ENCODE data around the gene AAK1. TPM values are rescaled to one million over a fixed set of nuclear protein-coding genes. Genes with fewer than 3 reads are reported as not detected.
A peak's percentile ranks its signal among the peaks of the same experiment; 100 is the strongest.

Gene AAK1
- total RNA-seq, 1 donor from 2014 or later: 23.8 TPM

DNA sequence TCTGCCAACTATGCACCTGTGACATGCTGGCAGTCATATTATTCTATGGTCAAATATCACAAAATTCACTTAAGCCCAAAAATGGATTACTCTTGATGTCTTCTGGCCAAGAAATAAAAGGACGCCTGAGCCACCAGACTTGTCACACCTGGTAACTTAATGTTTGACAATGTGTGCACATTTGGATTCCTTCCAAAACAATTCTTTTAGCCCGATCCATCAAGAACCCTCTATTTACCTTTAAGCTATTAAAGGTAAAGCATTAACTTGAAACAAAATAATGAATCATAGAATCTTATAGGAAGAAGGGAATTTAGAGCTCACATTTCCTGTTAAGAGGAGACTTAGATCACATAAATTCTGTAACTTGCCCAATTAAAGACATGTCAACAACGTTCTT, 159.8 kb downstream of the AAK1 start:
- DNase-seq: peak; percentile 11

GRCh38 chr2:69483024-69483423, 160.5 kb downstream of the AAK1 start:
- peak; percentile 75 for DNase-seq

- DNase-seq: peak; percentile 8
Measured at GRCh38 chr2:69482471-69482870, 161.1 kb downstream of the AAK1 start.

- no peak for DNase-seq
Measured at GRCh38 chr2:69481421-69481820, 162.1 kb downstream of the AAK1 start.

- no peak for DNase-seq
Measured at GRCh38 chr2:69477627-69478026, 165.9 kb downstream of the AAK1 start.

- DNase-seq: no peak
Measured at GRCh38 chr2:69474688-69475087, 168.9 kb downstream of the AAK1 start.

DNA sequence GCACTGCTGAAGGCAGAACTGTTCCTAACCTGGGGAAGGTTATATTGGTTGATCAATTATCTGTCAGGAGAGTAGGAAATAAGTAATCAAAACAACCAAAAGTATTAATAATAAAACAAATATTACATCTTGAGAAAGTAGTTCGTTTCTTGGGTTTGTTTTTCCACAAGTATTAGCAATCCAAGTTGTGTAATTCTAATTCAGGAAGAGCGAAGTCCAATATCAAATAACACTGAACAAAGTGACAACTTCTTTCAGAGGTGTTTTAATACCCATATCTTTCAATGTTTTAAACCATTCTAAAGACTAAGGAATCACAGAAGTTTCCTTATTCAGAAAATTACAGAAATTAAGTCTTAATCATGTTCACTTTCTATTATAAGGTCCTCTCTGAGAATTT, 171.7 kb downstream of the AAK1 start:
- DNase-seq: no peak

GRCh38 chr2:69470911-69471310, 172.6 kb downstream of the AAK1 start:
- DNase-seq: no peak

GRCh38 chr2:69469784-69470183, 173.8 kb downstream of the AAK1 start:
- no peak for DNase-seq

DNA sequence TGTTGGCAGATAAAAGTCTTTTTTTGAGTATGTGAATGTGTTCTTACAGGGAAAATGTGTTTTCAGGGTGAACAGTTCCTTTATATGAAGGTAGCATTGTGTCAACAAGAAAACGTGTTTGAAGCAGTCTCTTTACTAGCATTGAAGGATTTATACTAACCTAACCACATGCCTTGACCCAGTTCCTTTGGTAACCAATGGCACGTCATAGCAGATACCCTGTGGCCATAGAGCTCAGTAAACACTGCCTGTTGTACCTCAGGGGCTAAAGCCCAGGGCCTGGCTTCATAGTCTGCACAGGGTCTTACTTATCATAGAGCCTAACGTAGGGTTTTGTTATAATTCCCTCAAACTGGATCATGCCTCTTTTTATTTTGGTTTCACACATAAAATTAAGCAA, 174.2 kb downstream of the AAK1 start:
- DNase-seq: no peak

GRCh38 chr2:69466728-69467127, 176.8 kb downstream of the AAK1 start:
- DNase-seq: no peak

- no peak for DNase-seq
Measured at GRCh38 chr2:69465513-69466456, 177.8 kb downstream of the AAK1 start.

DNA sequence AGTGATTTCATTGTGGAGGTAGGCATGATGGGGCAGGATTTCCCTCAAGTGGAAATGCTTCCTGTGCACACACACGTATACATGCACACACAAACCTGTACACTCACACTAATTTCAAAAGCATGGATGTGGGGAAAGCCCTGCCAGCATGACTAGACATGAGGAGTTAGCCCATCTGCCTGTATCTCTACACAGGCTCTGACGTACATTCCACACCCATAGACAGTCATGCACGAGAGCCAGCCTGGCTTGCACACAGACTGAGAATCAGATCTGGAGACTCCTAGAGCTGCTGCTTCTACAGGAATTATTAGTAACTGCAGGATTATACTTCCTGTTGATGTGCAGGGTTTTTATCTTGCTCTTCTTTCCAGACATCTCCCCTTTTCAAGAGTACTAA, 179.0 kb downstream of the AAK1 start:
- no peak for DNase-seq

DNA sequence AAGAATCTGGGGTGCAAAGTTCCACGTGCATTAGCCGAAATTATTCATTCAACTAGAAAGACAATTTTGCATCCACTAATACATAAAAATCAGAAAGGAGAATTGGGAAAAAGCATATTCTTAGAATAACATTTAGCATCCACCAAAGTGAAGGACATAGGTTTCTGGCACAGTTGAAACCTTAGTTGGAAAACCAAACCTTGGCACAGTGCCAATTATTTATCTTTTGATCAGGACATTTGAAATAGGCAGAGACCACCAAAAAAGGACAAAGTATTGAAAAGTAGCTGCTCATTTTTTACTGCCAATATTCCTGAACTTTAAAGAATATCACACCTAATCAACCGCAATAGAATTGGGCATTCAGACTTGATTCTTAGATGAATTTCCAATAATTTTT, 180.8 kb downstream of the AAK1 start:
- DNase-seq: no peak

GRCh38 chr2:69461404-69461803, 182.1 kb downstream of the AAK1 start:
- no peak for DNase-seq

DNA sequence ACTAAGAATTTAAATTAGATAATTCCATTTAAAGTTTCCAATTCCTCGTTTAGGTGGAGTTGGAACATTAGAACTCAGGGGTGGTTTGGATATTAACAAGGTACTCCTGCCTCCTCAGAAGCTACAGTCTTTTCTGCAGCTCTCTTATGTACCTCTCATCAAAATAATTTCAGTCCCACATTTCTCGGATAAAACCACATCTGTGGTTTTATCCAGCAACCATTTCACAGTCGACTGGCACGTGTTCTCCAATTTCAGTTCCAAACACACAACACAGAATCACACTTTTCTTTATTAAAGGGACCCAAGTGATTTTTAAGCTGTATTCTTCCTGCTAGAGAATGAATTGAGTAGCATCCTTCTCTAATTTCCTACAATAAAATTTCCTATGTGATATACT, 183.6 kb downstream of the AAK1 start:
- DNase-seq: no peak

- no peak for DNase-seq
Measured at GRCh38 chr2:69456950-69457445, 186.5 kb downstream of the AAK1 start.

GRCh38 chr2:69456154-69456553, 187.4 kb downstream of the AAK1 start:
- DNase-seq: no peak

DNA sequence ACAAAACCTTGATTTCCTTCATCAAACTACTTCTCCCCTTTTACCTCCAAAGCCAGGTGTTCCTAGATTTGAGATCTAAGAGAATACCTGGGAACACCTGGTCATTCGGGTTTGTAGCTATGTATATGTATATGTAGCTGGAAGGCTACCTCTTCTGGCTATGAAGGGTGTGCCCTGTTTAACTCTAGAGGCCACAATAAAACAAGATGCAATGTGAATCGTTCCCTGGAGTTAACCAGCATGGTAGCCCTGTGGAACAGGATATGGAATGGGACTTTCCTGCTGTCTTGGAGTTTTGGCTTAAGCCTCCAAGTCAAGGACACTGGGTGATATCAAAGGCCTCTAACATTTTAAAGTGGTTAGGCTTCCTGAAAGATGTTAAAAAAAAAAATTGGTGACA, 188.6 kb downstream of the AAK1 start:
- no peak for DNase-seq

- DNase-seq: no peak
Measured at GRCh38 chr2:69453475-69454129, 189.9 kb downstream of the AAK1 start.

DNA sequence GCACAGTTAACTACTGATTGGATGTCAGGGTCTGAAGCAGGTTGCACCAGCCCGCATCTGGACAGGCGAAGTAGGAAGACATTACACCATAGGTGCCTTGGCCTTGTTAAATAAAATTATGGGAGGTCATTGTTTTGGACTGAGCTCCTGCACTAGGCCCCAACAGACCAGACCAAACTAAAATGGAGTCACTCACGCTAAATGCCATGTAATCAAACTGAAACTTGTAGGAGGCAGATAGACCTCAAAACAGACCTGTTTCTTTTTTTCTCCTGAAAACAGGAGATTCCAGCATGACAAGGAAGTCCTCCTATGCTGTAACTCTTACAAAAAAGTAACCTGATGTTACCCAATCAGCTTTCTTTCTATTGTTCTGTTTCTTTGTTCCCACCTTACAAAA, 190.9 kb downstream of the AAK1 start:
- DNase-seq: no peak

- DNase-seq: no peak
Measured at GRCh38 chr2:69450735-69451416, 192.7 kb downstream of the AAK1 start.

GRCh38 chr2:69449906-69450305, 193.6 kb downstream of the AAK1 start:
- DNase-seq: no peak

Data from dermis blood vessel endothelial cell (primary cell).